C4-2B (cell line): Measurements from ENCODE around the gene P4HA3.

Source experiments
- ZFX ChIP-seq: fragments of 450-650 bp; IDR thresholded peaks from 2 replicates; pipeline ENCODE4 v1.6.1; 2017
- TF ChIP-seq, protein P1 (sequence below): fragments of 450-650 bp; conservative IDR thresholded peaks from 2 replicates; pipeline ENCODE4 v1.5.1; 2017; ENCODE audit warnings: mild to moderate bottlenecking

DNA sequence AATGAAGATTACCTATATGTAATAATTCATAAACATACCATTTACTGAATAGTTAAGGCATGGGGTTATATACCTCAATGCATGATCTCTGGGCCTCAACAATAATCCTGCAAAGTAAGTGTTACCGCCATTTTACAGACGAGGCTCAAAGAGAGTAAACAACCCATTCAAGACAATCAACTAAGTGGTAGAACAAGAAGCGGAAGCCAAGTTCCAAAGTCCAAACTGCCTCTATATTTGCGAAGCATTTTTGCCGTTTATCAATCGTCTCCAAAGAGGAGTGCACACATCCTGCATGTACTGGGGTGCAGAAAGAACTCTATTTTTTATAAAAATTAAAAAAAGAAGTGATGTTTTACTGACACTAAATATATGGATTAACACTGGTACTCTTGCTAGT is 27.5 kb upstream of the P4HA3 start:
- TF ChIP-seq, protein P1, sequence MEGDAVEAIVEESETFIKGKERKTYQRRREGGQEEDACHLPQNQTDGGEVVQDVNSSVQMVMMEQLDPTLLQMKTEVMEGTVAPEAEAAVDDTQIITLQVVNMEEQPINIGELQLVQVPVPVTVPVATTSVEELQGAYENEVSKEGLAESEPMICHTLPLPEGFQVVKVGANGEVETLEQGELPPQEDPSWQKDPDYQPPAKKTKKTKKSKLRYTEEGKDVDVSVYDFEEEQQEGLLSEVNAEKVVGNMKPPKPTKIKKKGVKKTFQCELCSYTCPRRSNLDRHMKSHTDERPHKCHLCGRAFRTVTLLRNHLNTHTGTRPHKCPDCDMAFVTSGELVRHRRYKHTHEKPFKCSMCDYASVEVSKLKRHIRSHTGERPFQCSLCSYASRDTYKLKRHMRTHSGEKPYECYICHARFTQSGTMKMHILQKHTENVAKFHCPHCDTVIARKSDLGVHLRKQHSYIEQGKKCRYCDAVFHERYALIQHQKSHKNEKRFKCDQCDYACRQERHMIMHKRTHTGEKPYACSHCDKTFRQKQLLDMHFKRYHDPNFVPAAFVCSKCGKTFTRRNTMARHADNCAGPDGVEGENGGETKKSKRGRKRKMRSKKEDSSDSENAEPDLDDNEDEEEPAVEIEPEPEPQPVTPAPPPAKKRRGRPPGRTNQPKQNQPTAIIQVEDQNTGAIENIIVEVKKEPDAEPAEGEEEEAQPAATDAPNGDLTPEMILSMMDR, result no peak
- TF ChIP-seq ZFX, result no peak
